Adrenal gland (tissue), 5 donors: ENCODE measurements around the gene NIPBL.

Experiments
- POLR2A ChIP-seq, 2 donors: fragments of 450-650 bp; IDR thresholded peaks; one replicate each; pipeline ENCODE4 v1.6.1; 2017; ENCODE audit warnings: antibody characterized with exemption in 2 of 2, mild to moderate bottlenecking in 2 of 2, moderate library complexity in 1 of 2
- TF ChIP-seq, protein P1 (sequence below), 6 experiments: fragments of 450-650 bp in 4 of 6; fragments of 200-600 bp in 2 of 6; sonication (generic) in 1 of 6; IDR thresholded peaks; 1 replicate in 5 of 6; 2 replicates in 1 of 6; pipeline versions ENCODE4 v1.5.1 to v1.8.0; 2016 to 2021; ENCODE audit warnings: antibody characterized with exemption in 6 of 6, mild to moderate bottlenecking in 2 of 6, moderate library complexity in 1 of 6
- donor health status: DM: no; HTN: no; CAD: no.

DNA sequence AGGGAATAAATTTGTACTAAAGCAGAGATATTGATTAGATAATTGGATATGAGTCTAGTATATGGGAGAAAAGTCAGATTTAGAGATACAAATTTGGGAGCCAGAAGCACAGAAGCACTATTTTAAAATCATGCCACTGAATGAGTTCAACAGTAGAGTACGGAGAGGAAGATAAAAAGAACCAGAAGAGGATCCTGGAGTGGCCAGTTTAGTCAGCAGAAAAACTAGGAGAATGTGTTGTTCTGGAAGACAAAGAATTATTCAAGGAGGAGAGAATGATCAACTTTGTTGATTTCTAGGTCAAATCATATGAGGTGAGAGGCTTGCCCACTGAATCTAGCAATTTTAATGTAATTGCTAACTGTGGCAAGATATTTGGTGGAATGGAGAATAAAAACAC lies 67.0 kb downstream of the NIPBL start:
- TF ChIP-seq, protein P1, sequence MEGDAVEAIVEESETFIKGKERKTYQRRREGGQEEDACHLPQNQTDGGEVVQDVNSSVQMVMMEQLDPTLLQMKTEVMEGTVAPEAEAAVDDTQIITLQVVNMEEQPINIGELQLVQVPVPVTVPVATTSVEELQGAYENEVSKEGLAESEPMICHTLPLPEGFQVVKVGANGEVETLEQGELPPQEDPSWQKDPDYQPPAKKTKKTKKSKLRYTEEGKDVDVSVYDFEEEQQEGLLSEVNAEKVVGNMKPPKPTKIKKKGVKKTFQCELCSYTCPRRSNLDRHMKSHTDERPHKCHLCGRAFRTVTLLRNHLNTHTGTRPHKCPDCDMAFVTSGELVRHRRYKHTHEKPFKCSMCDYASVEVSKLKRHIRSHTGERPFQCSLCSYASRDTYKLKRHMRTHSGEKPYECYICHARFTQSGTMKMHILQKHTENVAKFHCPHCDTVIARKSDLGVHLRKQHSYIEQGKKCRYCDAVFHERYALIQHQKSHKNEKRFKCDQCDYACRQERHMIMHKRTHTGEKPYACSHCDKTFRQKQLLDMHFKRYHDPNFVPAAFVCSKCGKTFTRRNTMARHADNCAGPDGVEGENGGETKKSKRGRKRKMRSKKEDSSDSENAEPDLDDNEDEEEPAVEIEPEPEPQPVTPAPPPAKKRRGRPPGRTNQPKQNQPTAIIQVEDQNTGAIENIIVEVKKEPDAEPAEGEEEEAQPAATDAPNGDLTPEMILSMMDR (IDR thresholded peaks at IDR 0.05) = no peak
- no peak for TF ChIP-seq POLR2A (IDR thresholded peaks at IDR 0.05)
